GM23248 (cell line): ENCODE data around the gene UPP1. TPM values are rescaled to one million over a fixed set of nuclear protein-coding genes. Genes with fewer than 3 reads are reported as not detected.

ENCODE experiments used
- DNase-seq: peaks from one replicate; pipeline ENCODE4 v3.0.0-alpha.2; 2015
- H2AFZ ChIP-seq: fragments of 200-600 bp; sonication (generic); 2 replicates; pipeline ENCODE4 v1.6.1; 2016; ENCODE audit warnings: antibody characterized with exemption
- H3F3A ChIP-seq: fragments of 200-600 bp; sonication (generic); 2 replicates; pipeline ENCODE4 v1.6.1; 2016; ENCODE audit warnings: mild to moderate bottlenecking, antibody characterized with exemption, mixed run types; ENCODE audit not compliant: insufficient read depth
- H3K27ac ChIP-seq: fragments of 200-600 bp; sonication (generic); 2 replicates; pipeline ENCODE4 v1.5.1; 2016; ENCODE audit warnings: mild to moderate bottlenecking
- H3K27me3 ChIP-seq: fragments of 200-600 bp; sonication (generic); replicated peaks from 2 replicates; pipeline ENCODE4 v1.6.1; 2016; ENCODE audit warnings: mild to moderate bottlenecking; ENCODE audit not compliant: insufficient read depth
- H3K36me3 ChIP-seq: fragments of 200-600 bp; sonication (generic); 2 replicates; pipeline ENCODE4 v1.6.1; 2016; ENCODE audit warnings: low read depth, mild to moderate bottlenecking
- H3K4me1 ChIP-seq: fragments of 200-600 bp; sonication (generic); 2 replicates; pipeline ENCODE4 v1.6.1; 2016; ENCODE audit warnings: mild to moderate bottlenecking; ENCODE audit not compliant: insufficient read depth
- H3K4me2 ChIP-seq: fragments of 200-600 bp; sonication (generic); one replicate; pipeline ENCODE4 v1.6.1; 2016; ENCODE audit warnings: mild to moderate bottlenecking; ENCODE audit not compliant: unreplicated experiment
- H3K4me3 ChIP-seq: fragments of 200-600 bp; sonication (generic); 2 replicates; pipeline ENCODE4 v1.5.1; 2016; ENCODE audit warnings: mild to moderate bottlenecking
- H3K79me2 ChIP-seq: fragments of 200-600 bp; sonication (generic); 2 replicates; pipeline ENCODE4 v1.6.1; 2016; ENCODE audit warnings: mild to moderate bottlenecking; ENCODE audit not compliant: insufficient read depth
- H3K9ac ChIP-seq: fragments of 200-600 bp; sonication (generic); 2 replicates; pipeline ENCODE4 v1.6.1; 2016; ENCODE audit warnings: mild to moderate bottlenecking
- H3K9me2 ChIP-seq: fragments of 200-600 bp; sonication (generic); 2 replicates; pipeline ENCODE4 v1.6.1; 2016; ENCODE audit warnings: mixed run types, mild to moderate bottlenecking, moderate library complexity; ENCODE audit not compliant: insufficient read depth
- H3K9me3 ChIP-seq: fragments of 200-600 bp; sonication (generic); one replicate; pipeline ENCODE4 v1.6.1; 2017; ENCODE audit warnings: low read depth
- H4K20me1 ChIP-seq: fragments of 200-600 bp; sonication (generic); 2 replicates; pipeline ENCODE4 v1.6.0; 2016; ENCODE audit not compliant: insufficient read depth
- EZH2 ChIP-seq: fragments of 200-600 bp; sonication (generic); IDR thresholded peaks from 2 replicates; pipeline ENCODE4 v1.6.1; 2018; ENCODE audit warnings: antibody characterized with exemption, mild to moderate bottlenecking; ENCODE audit not compliant: insufficient read depth, poor library complexity, severe bottlenecking
- EZH2phosphoT487 ChIP-seq: fragments of 200-600 bp; sonication (generic); IDR thresholded peaks from 2 replicates; pipeline ENCODE4 v1.6.1; 2018; ENCODE audit warnings: antibody characterized with exemption, moderate library complexity, mild to moderate bottlenecking, low read depth; ENCODE audit not compliant: insufficient read depth
- WGBS, 2 experiments: methylation state at CpG; one replicate each; pipeline ENCODE4 v1.1.6; 2015 to 2017; ENCODE audit warnings: low lambda C conversion rate in 2 of 2, low coverage in 1 of 2; ENCODE audit errors: missing lambda C conversion rate in 2 of 2; 5-methylcytosine and 5-hydroxymethylcytosine counted together
- in situ Hi-C: fragments of 300-500 bp; cut with MboI; formaldehyde crosslinking; loops from 2 replicates; pipeline ENCODE4 v1.15.0; 2020
- polyA plus RNA-seq: library from polyadenylated mRNA; unstranded; fragments of >200 nt; fragmentation: Nextera tagmentation; extraction: Ambion mirVana; gene quantifications from 2 replicates; pipeline ENCODE4 v1.2.1, GENCODE V29; 2016
- total RNA-seq: library from RNA; depleted of rRNA; stranded (reverse); fragments of >200 nt; shearing (Covaris generic); gene quantifications from 2 replicates; pipeline ENCODE4 v1.2.3, GENCODE V29; 2014

Gene UPP1
- total and polyA plus RNA-seq, 2 experiments from 2014 or later = 12.9 to 33.2 TPM

- Histone ChIP-seq H3K9ac (no peak overlapping the region), H3K4me1 (peaks cover 18% of the 10 kb centered on the region), H3K36me3 (no peaks in the 10 kb centered on the region), H3K27me3 (no peaks in the 10 kb centered on the region), H3F3A (peaks cover 19% of the 10 kb centered on the region), H3K79me2 (no peaks in the 10 kb centered on the region), H2AFZ (no peak overlapping the region), H4K20me1 (no peaks in the 10 kb centered on the region), H3K4me2 (no peak overlapping the region), H3K9me3 (no peaks in the 10 kb centered on the region), H3K27ac (peak overlapping the region; percentile 72), H3K4me3 (no peak overlapping the region; the same call in 1 of the 2 replicates), H3K9me2 (no peaks in the 10 kb centered on the region)
- WGBS, 2 experiments = 40 to 46% methylated on average over 3 of the region's 3 CpGs
- in situ Hi-C loops = no loop called here
- no peak for TF ChIP-seq EZH2phosphoT487
- no peak for TF ChIP-seq EZH2
- no peak for DNase-seq
Measured at GRCh38 chr7:48042636-48043035, 46.4 kb upstream of the UPP1 start.

GRCh38 chr7:48045195-48045765 is 43.8 kb upstream of the UPP1 start:
- H3K36me3 ChIP-seq = no peaks in the 10 kb centered on the region
- H2AFZ ChIP-seq = no peak overlapping the region
- no peaks in the 10 kb centered on the region for H3K9me3 ChIP-seq
- no peak overlapping the region for H3K4me2 ChIP-seq
- in situ Hi-C loops = no loop called here
- DNase-seq = no peak
- peaks cover 19% of the 10 kb centered on the region for H3F3A ChIP-seq
- H3K4me3 ChIP-seq = no peak overlapping the region
- no peaks in the 10 kb centered on the region for H3K9me2 ChIP-seq
- no peak overlapping the region for H3K27ac ChIP-seq
- WGBS, 2 experiments = 62 to 72% methylated on average over 9 of the region's 9 CpGs
- H3K4me1 ChIP-seq = peaks cover 18% of the 10 kb centered on the region
- H3K9ac ChIP-seq = no peak overlapping the region
- no peaks in the 10 kb centered on the region for H4K20me1 ChIP-seq
- no peaks in the 10 kb centered on the region for H3K27me3 ChIP-seq
- TF ChIP-seq EZH2phosphoT487 (no peak), EZH2 (no peak)
- no peaks in the 10 kb centered on the region for H3K79me2 ChIP-seq

- Histone ChIP-seq H3K79me2 (no peaks in the 10 kb centered on the region), H2AFZ (no peak overlapping the region), H3K4me3 (no peak overlapping the region), H3K9me2 (no peaks in the 10 kb centered on the region), H3K9me3 (no peaks in the 10 kb centered on the region), H3K4me2 (no peak overlapping the region), H3K36me3 (no peaks in the 10 kb centered on the region), H3F3A (peaks cover 10% of the 10 kb centered on the region), H3K27ac (no peak overlapping the region), H3K4me1 (peaks cover 13% of the 10 kb centered on the region), H3K9ac (no peak overlapping the region), H4K20me1 (no peaks in the 10 kb centered on the region), H3K27me3 (no peaks in the 10 kb centered on the region)
- in situ Hi-C loops = no loop called here
- 68% methylated on average over 14 of the region's 14 CpGs for WGBS, 2 experiments
- no peak for DNase-seq
- TF ChIP-seq EZH2 (no peak), EZH2phosphoT487 (no peak)
Measured at GRCh38 chr7:48046458-48046857, 42.6 kb upstream of the UPP1 start.

- no peaks in the 10 kb centered on the region for H3K79me2 ChIP-seq
- in situ Hi-C loops = no loop called here
- no peak for DNase-seq
- H3K27me3 ChIP-seq = no peaks in the 10 kb centered on the region
- H3K4me2 ChIP-seq = no peak overlapping the region
- H3K9ac ChIP-seq = no peak overlapping the region
- no peak overlapping the region for H3K27ac ChIP-seq
- H3K4me1 ChIP-seq = no peaks in the 10 kb centered on the region
- TF ChIP-seq EZH2phosphoT487 (no peak), EZH2 (no peak)
- no peaks in the 10 kb centered on the region for H3K9me3 ChIP-seq
- 86 to 89% methylated on average over 8 of the region's 8 CpGs for WGBS, 2 experiments
- no peak overlapping the region for H2AFZ ChIP-seq
- H3F3A ChIP-seq = no peaks in the 10 kb centered on the region
- no peaks in the 10 kb centered on the region for H3K9me2 ChIP-seq
- no peaks in the 10 kb centered on the region for H3K36me3 ChIP-seq
- H3K4me3 ChIP-seq = no peak overlapping the region
- H4K20me1 ChIP-seq = no peaks in the 10 kb centered on the region
Measured at GRCh38 chr7:48048113-48048512, 41.0 kb upstream of the UPP1 start.

GRCh38 chr7:48049850-48050249 is 39.2 kb upstream of the UPP1 start:
- Histone ChIP-seq H3K9ac (no peak overlapping the region), H3K27me3 (no peaks in the 10 kb centered on the region), H2AFZ (no peak overlapping the region), H3K36me3 (no peaks in the 10 kb centered on the region), H3F3A (no peaks in the 10 kb centered on the region), H3K9me2 (no peaks in the 10 kb centered on the region), H3K4me3 (no peak overlapping the region), H4K20me1 (no peaks in the 10 kb centered on the region), H3K27ac (no peak overlapping the region), H3K4me1 (no peaks in the 10 kb centered on the region), H3K79me2 (no peaks in the 10 kb centered on the region), H3K4me2 (no peak overlapping the region), H3K9me3 (no peaks in the 10 kb centered on the region)
- TF ChIP-seq EZH2 = no peak
- no peak for TF ChIP-seq EZH2phosphoT487
- WGBS, 2 experiments = 77 to 82% methylated on average over 8 of the region's 8 CpGs
- in situ Hi-C loops = no loop called here
- DNase-seq = no peak
